Natural killer cell treated with Interleukin-12 subunit alpha and Interleukin-12 subunit beta and Interleukin-15 and Interleukin-18, amount 100 ng/mL, for 72 hours (primary cell): Measurements from ENCODE around the gene PRXL2C. TPM values are rescaled to one million over a fixed set of nuclear protein-coding genes. Genes with fewer than 3 reads are reported as not detected.
A peak's percentile ranks its signal among the peaks of the same experiment; 100 is the strongest.
"Not testable (repeated sequence)": the region's sequence is repeated elsewhere in the genome, so short reads cannot be mapped to it uniquely, and the experiment has no call there.

Experiments used
- ATAC-seq, 2 donors: fragments of 150-1000 bp; cut with Tn5 transposase in 1 of 2; sonication (Bioruptor Pico), chemical (Tn5 transposase) in 1 of 2; 2 replicates each; pipeline ENCODE4 v1.10.0; 2021
- DNase-seq: peaks from one replicate; pipeline ENCODE4 v3.0.0; 2022; ENCODE audit warnings: low spot score
- H3K27ac Mint-ChIP-seq, 2 donors: 1 replicate in 1 of 2; 2 replicates in 1 of 2; pipeline ENCODE4 v1.8.0; 2022; ENCODE audit warnings: mixed read lengths in 2 of 2, mild to moderate bottlenecking in 1 of 2, moderate library complexity in 1 of 2
- H3K27me3 Mint-ChIP-seq, 2 donors: 1 replicate in 1 of 2; 2 replicates in 1 of 2; pipeline ENCODE4 v1.8.0; 2022; ENCODE audit warnings: mixed read lengths in 2 of 2
- H3K36me3 Mint-ChIP-seq: one replicate; pipeline ENCODE4 v1.8.0; 2022; ENCODE audit warnings: mixed read lengths
- H3K4me1 Mint-ChIP-seq, 2 donors: 1 replicate in 1 of 2; 2 replicates in 1 of 2; pipeline ENCODE4 v1.8.0; 2022; ENCODE audit warnings: low read depth in 2 of 2, mixed read lengths in 2 of 2, mild to moderate bottlenecking in 1 of 2
- H3K4me3 Mint-ChIP-seq: one replicate; pipeline ENCODE4 v1.8.0; 2022; ENCODE audit warnings: mixed read lengths
- H3K9me3 Mint-ChIP-seq: 2 replicates; pipeline ENCODE4 v1.8.0; 2022; ENCODE audit warnings: mixed read lengths
- total RNA-seq, 2 donors: library from RNA; stranded (reverse); gene quantifications; one replicate each; pipeline ENCODE4 v1.2.3, GENCODE V29; 2022

The PRXL2C gene, protein sequence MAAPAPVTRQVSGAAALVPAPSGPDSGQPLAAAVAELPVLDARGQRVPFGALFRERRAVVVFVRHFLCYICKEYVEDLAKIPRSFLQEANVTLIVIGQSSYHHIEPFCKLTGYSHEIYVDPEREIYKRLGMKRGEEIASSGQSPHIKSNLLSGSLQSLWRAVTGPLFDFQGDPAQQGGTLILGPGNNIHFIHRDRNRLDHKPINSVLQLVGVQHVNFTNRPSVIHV
- total RNA-seq: 1 to 10 TPM; 2.5 to 4.8 TPM

DNA sequence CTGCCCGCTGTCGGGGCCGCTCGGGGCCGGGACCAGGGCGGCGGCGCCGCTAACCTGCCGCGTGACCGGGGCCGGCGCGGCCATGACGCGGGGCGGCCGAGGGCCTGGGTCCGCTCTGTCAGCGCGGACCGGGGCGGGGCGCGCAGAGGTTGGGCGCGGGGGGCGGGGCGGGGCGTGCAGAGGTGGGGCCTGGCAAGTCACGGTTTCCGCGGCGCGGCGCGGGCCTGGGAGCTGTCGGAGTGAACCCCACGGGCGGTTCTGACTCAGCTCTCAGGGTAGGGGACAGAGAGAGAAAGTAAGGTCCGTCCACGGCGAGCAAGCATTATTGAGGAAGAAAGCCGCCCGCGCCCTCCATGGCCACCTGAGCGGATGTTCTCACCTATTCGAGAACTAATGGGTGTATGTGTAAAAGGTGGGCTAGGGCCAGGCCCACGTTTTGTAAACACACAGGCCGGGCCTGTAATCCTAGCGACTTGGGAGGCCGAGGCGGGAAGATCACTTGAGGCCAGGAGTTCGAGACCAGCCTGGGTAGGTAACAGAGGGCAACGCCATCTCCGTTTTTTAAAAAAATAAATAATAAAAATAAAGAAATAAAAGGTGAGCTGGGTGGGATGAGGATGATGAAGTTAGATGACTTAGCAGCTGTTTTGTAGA lies at the start of gene PRXL2C:
PRXL2C (minus strand) TSS at position 120 of the 654 bp plus-strand sequence; CDS start at position 84, 36 bp downstream.
- DNase-seq (peak; percentile 84), ATAC-seq (peak; percentile 95)
- H3K27ac Mint-ChIP-seq: peak within 1 kb of the TSS; percentile 74 to 84
- peaks cover 16% of the 10 kb centered on the region in 2 donors for H3K4me1 Mint-ChIP-seq
- peaks cover 6 to 7% of the 10 kb centered on the region in 2 donors for H3K27me3 Mint-ChIP-seq
- H3K36me3 Mint-ChIP-seq: no peaks in the 10 kb centered on the region
- no peaks in the 10 kb centered on the region for H3K9me3 Mint-ChIP-seq
- H3K4me3 Mint-ChIP-seq: peak within 1 kb of the TSS; percentile 91

DNA sequence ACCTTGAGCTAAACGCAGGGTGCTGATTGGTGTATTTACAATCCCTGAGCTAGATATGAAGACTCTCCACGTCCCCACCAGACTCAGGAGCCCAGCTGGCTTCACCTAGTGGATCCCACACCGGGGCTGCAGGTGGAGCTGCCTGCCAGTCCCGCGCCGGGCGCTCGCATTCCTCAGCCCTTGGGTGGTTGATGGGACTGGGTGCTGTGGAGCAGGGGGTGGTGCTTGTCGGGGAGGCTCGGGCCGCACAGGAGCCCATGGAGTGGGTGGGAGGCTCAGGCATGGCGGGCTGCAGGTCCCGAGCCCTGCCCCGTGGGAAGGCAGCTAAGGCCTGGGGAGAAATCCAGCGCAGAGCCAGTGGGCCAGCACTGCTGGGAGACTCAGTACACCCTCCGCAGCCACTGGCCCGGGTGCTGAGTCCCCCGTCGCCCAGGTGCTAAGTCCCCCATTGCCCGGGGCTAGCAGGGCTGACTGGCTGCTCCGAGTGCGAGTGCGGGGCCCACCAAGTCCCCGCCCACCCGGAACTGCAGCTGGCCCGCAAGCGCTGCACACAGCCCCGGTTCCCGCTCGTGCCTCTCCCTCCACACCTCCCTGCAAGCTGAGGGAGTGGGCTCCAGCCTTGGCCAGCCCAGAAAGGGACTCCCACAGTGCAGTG lies 45.7 kb upstream of the PRXL2C start:
- H3K9me3 Mint-ChIP-seq, H3K4me1 Mint-ChIP-seq, H3K27ac Mint-ChIP-seq, DNase-seq, H3K4me3 Mint-ChIP-seq, ATAC-seq: not testable (repeated sequence)
- Mint-ChIP-seq H3K36me3 (peaks cover 12% of the 10 kb centered on the region), H3K27me3 (peaks cover 6 to 13% of the 10 kb centered on the region in 2 donors)

DNA sequence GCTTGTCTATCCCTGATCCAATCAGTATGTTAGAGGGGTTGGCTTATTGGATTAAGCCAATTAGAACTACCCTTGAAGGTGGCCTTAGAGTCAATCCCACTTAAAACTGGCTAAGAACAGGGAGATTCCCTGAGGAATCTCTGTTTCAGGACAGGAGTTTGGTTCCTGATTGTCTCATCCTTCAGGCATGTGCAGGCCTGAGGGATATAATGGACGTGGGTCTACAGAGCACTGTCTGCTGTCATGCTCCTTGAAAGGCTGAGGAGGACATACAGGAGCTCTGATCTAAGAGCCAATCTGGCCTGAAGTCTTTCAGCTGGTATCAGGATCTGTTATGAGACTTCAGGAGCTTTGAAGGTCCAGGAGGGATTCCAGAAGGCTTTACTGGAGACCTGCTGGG lies 36.2 kb upstream of the PRXL2C start:
- no peaks in the 10 kb centered on the region for H3K9me3 Mint-ChIP-seq
- DNase-seq (no peak), ATAC-seq (no peak)
- peaks cover under 1% of the 10 kb centered on the region for H3K36me3 Mint-ChIP-seq
- peaks cover 0 to under 1% of the 10 kb centered on the region in 2 donors for H3K27me3 Mint-ChIP-seq
- H3K27ac Mint-ChIP-seq: no peak overlapping the region
- H3K4me1 Mint-ChIP-seq: peaks cover 3 to 10% of the 10 kb centered on the region in 2 donors
- H3K4me3 Mint-ChIP-seq: no peak overlapping the region

DNA sequence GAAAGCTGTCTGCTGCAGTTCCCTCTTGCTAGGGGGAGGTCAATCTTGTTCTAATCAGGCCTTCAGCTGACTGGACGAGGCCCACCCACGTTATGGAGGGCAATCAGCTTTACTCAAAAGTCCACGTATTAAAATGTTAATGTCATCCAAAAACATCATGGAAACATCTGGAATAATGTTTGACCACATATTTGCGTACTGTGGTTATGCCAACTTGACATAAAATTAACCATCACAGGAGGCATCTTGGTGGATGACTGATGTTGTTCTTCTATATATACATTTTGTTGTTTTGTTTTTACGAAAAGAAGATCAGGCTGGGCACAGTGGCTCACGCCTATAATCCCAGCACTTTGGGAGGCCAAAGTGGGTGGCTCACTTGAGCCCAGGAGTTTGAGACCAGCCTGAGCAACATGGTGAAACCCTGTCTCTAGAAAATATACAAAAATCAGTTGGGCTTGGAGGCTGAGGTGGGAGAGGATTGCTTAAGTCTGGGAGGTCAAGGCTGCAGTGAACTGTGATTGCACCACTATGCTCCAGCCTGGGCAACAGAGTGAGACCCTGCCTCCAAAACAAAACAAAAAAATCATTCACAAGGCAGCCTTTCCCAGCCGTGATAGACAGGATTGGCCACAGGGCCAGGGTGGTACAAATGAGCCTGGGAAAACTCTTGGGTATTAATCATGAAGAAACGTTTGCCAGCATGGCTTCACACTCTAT lies 33.8 kb upstream of the PRXL2C start:
- Mint-ChIP-seq H3K9me3 (no peaks in the 10 kb centered on the region), H3K4me1 (peaks cover 3 to 10% of the 10 kb centered on the region in 2 donors), H3K27ac (no peak overlapping the region), H3K27me3 (no peaks in the 10 kb centered on the region), H3K36me3 (no peaks in the 10 kb centered on the region), H3K4me3 (no peak overlapping the region)
- ATAC-seq (no peak), DNase-seq (no peak)

DNA sequence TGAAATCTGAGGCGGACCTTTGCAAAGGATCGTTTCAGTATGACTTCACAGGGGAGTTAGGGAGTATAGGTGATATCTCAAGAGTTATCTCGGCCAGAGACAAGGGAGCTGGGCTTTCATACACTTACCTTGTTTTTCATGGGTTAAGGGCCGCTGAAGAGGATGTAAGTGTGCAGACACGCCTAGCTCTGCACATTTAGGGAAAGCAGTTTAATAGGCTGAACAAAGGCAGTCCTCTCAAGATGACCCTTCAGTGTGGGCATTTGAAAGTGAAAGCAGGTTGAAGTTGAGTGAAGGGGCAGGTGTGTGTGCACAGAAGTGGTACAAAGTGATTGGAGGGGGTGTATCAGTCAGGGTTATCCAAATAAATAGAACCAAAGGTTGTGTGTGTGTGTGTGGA lies 33.1 kb upstream of the PRXL2C start:
- no peak overlapping the region for H3K4me3 Mint-ChIP-seq
- H3K27me3 Mint-ChIP-seq: no peaks in the 10 kb centered on the region
- no peak overlapping the region for H3K27ac Mint-ChIP-seq
- H3K9me3 Mint-ChIP-seq: no peaks in the 10 kb centered on the region
- H3K4me1 Mint-ChIP-seq: peaks cover 3 to 10% of the 10 kb centered on the region in 2 donors
- ATAC-seq (no peak), DNase-seq (no peak)
- H3K36me3 Mint-ChIP-seq: no peaks in the 10 kb centered on the region

DNA sequence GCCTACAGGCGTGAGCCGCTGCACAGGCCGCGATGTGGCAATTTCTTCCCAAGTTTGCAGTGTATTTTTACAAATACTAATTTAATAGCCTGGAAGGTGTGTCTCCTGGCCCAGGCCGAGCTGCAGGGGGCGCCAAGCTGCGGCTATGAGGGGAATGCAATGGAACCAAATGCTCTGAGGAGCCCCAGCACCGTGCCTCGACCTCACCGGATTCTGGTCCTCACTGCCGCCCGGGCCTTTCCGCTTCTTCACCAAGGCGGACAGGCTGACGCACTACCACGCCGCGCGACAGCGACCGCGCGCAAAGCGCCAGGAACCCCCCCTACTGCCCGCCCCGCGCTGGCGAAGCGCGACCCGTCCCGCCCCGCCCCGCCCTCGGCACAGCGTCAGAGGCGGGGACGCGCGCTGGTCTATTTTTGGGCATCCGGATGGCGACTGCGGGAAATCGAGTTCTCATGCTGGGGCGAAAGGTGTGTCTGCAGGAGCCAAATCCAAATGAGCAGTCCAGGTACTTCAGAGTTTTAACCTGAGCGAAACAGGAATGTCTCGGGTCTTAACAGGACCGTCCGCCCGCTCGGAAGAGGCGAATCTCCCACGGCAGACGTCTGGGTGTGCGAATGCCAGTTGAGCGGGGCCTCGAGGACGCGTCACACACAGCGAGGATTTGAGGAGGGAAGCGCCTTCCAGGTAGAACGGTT lies 31.7 kb upstream of the PRXL2C start:
- ATAC-seq (peak; percentile 98), DNase-seq (peak; percentile 86)
- peaks cover 3 to 10% of the 10 kb centered on the region in 2 donors for H3K4me1 Mint-ChIP-seq
- H3K27me3 Mint-ChIP-seq: no peaks in the 10 kb centered on the region
- no peak overlapping the region for H3K27ac Mint-ChIP-seq
- no peaks in the 10 kb centered on the region for H3K9me3 Mint-ChIP-seq
- H3K36me3 Mint-ChIP-seq: no peaks in the 10 kb centered on the region
- peak overlapping the region; percentile 91 for H3K4me3 Mint-ChIP-seq

DNA sequence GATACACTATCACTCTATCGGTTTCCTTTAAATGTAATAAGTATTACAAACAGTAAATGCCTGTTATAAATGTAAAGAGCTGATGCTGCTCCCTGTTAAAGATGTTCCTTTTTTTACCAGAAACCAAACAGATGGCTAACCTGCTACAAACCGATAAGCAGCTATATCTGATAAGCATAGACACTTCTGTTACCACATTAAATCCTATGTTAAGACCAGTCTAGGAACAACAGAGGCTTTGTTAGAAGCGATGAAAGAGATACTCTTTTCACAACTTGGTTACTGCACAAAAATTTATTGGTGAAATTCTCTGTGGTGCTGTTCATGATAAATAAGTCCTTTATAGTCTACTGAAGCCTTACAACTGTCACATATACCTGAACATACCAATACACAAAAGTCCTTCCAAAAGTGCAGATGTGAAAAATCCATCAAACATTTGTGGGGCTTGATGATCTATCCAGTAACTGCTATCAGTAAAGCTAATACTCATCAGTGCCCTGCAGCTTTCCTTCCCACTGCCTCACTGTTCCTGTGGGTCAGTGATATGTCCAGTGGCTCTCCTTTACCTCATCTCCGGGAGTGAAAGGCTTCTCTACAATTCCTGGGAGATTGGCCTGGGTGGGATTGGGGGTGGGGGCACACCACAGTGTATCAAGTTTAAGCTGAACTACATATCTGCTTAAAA lies 25.8 kb upstream of the PRXL2C start:
- ATAC-seq: no peak
- Mint-ChIP-seq H3K4me3 (no peak overlapping the region), H3K9me3 (no peaks in the 10 kb centered on the region)

DNA sequence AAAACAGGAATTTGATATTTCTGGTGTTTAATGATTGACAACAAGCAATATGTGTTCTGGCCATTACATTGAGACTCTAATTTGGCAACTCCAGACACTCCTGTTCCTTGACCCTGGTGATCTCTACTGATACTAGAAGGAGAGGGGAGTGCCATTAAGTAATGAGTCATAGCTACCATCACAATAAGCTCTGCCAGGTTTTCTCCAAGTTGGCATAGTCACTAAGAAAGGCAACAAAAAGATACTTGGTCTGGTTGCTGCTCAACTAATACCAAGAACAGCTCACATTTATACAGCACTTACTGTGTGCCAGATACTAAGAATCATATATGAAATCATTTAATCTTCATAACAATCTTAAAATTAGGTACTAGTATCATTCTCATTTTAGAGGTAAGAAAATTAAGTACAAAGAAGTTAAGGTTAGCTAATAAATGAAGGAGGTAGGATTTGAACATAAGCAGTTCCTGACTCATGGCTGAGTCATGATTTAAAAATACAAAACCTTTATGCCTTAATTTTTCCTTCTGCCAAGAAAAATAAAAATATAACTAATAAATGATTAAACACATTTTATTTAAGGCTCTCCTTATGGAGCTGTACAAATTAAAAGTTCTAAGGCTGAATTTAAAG lies 19.9 kb upstream of the PRXL2C start:
- Mint-ChIP-seq H3K4me1 (no peaks in the 10 kb centered on the region), H3K27ac (no peak overlapping the region), H3K36me3 (no peaks in the 10 kb centered on the region), H3K4me3 (no peak overlapping the region), H3K9me3 (no peaks in the 10 kb centered on the region), H3K27me3 (peaks cover 6 to 20% of the 10 kb centered on the region in 2 donors)
- ATAC-seq (no peak), DNase-seq (no peak)

More for the DNA sequence above, 25.8 kb upstream of the PRXL2C start:
- no peaks in the 10 kb centered on the region for H3K36me3 Mint-ChIP-seq
- peaks cover 6 to 10% of the 10 kb centered on the region in 2 donors for H3K27me3 Mint-ChIP-seq
- no peaks in the 10 kb centered on the region for H3K4me1 Mint-ChIP-seq
- no peak for DNase-seq
- H3K27ac Mint-ChIP-seq: no peak overlapping the region

DNA sequence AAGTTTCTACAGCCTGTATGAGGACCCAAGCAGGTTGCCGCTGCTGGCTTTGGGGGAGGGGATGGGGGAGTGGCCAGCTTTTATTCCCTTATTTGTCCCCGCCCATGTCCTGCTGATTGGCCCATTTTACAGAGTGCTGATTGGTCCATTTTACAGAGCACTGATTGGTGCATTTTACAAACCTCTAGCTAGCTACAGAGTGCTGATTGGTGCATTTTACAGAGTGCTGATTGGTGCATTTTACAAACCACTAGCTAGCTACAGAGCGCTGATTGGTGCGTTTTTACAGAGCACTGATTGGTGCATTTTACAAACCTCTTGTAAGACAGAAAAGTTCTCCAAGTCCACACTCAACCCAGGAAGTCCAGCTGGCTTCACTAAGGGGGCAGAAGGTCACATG lies 18.7 kb upstream of the PRXL2C start:
- not testable (repeated sequence) for H3K36me3 Mint-ChIP-seq, H3K4me1 Mint-ChIP-seq, H3K27ac Mint-ChIP-seq, H3K4me3 Mint-ChIP-seq, DNase-seq, H3K9me3 Mint-ChIP-seq, ATAC-seq
- peaks cover 3 to 19% of the 10 kb centered on the region in 2 donors for H3K27me3 Mint-ChIP-seq

DNA sequence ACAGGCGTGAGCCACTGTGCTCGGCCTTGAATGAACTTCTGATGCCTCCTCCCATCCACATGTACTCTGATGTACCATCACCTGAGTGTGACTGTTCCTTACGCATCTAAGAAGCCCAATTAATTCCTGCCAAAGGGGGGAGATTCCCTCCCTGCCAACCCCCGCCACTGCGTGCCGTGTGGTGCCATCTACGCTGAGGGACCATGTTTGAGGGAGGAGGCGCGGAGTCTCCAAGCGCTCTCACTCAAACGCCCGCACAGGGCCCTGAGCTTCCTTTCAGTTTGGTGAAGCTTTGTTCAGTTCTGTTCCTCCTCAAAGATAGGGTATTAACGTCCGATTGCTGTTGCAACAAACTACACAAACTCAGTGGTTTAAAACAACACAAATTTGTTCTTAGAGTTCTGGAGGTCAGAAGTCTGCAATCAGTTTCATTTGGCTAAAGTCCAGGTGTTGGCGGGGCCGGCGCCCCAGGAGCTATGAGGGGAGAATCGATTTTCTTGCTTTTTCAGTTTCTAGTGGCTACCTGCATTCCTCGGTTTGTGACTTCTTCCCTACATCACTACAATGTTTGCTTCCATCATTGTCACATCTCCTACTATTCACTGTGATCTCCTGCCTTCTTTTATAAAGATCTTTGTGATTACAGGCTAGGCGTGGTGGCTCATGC lies 13.9 kb upstream of the PRXL2C start:
- Mint-ChIP-seq H3K9me3 (no peaks in the 10 kb centered on the region), H3K27me3 (peaks cover 0 to 8% of the 10 kb centered on the region in 2 donors), H3K4me3 (no peak overlapping the region), H3K27ac (no peak overlapping the region), H3K4me1 (peaks cover 0 to 5% of the 10 kb centered on the region in 2 donors), H3K36me3 (no peaks in the 10 kb centered on the region)
- ATAC-seq: no peak
- no peak for DNase-seq

DNA sequence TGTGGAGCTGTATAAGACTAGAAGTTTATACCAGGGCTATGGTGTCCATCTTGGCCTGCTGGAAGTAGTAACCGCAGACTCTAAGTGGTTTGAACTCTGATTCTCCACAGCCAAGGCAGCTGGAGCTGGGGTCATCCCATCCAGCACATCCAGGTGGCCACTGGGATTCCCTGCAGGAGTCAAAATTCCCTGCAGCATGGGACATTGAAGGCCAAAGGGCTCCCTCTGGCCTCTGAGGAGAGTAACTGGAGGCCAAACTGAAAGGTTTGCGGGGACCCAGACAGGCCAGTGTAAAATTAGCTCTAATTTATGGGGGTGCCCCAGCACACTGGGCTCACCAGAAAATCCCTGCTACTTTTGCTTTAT lies 12.2 kb upstream of the PRXL2C start:
- H3K27me3 Mint-ChIP-seq: peaks cover 0 to 6% of the 10 kb centered on the region in 2 donors
- no peak overlapping the region for H3K27ac Mint-ChIP-seq
- DNase-seq: no peak
- ATAC-seq: no peak
- no peak overlapping the region for H3K4me3 Mint-ChIP-seq
- H3K36me3 Mint-ChIP-seq: no peaks in the 10 kb centered on the region
- H3K4me1 Mint-ChIP-seq: peaks cover 0 to 5% of the 10 kb centered on the region in 2 donors
- no peaks in the 10 kb centered on the region for H3K9me3 Mint-ChIP-seq

DNA sequence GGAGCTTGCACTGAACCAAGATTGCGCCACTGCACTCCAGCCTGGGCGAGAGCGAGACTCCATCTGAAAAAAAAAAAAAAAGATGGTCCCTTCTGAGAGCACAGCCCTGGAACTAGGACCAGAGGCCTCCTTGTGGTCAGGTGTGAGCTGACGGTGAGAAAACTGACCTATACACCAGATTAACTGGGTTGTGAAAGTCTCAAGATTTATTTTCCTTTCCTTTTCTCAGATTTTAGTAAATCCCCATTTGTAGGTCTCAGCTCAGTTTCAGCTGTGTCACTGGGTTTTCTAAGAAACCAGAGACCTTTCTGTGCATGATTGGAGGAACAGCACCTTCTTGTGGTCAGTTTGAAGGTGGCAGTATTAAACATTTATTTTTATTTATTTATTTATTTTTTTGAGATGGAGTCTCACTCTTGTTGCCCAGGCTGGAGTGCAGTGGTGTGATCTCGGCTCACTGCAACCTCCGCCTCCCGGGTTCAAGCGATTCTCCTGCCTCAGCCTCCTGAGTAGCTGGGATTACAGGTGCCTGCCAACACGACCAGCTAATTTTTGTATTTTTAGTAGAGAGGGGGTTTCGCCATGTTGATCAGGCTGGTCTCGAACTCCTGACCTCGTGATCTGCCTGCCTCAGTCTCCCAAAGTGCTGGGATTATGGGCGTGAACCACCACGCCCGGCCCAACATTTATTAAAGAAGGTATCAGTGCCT lies 11.7 kb upstream of the PRXL2C start:
- DNase-seq, H3K4me1 Mint-ChIP-seq: not testable (repeated sequence)

More for the DNA sequence above, 11.7 kb upstream of the PRXL2C start:
- not testable (repeated sequence) for H3K9me3 Mint-ChIP-seq, H3K4me3 Mint-ChIP-seq, H3K27me3 Mint-ChIP-seq, H3K27ac Mint-ChIP-seq, H3K36me3 Mint-ChIP-seq
- ATAC-seq: peak; percentile 53 to 57
